Measurements from ENCODE around the gene ITM2C. TPM values are rescaled to one million over a fixed set of nuclear protein-coding genes. Genes with fewer than 3 reads are reported as not detected.

ITM2C gene
- total RNA-seq, 2 experiments from 2014 or later, result 25.4 to 26.8 TPM

GRCh38 chr2:230877759-230878598 lies 13.2 kb downstream of the ITM2C start:
- Mint-ChIP-seq H3K9me3 (no peaks in the 10 kb centered on the region), H3K4me1 (peaks cover 28% of the 10 kb centered on the region), H3K4me3 (no peak overlapping the region), H3K27me3 (peaks cover 9% of the 10 kb centered on the region), H3K27ac (peak overlapping the region; percentile 72), H3K36me3 (ENCODE audit: low read depth) (no peaks in the 10 kb centered on the region)
- DNase-seq, result peak; percentile 62
- POLR2A ChIA-PET, result interaction anchor here (0.9 to 2.0 kb wide), 4 partner anchors 12 to 175 kb away, joined by 3 to 4 read pairs (median 3); no protein-coding TSS in a partner anchor
- CTCF ChIA-PET, result interaction anchor here (0.6 to 2.1 kb wide), 11 partner anchors 10 to 175 kb away, joined by 3 to 7 read pairs (median 3); partner anchors contain the start of gene ITM2C

GRCh38 chr2:230878599-230879188 lies 14.0 kb downstream of the ITM2C start:
- ChIA-PET CTCF (interaction anchor here (0.6 to 2.1 kb wide), 8 partner anchors 10 to 174 kb away, joined by 3 to 7 read pairs (median 3); no protein-coding TSS in a partner anchor), POLR2A (interaction anchor here (0.8 to 2.0 kb wide), 3 partner anchors 13 to 106 kb away, joined by 3 to 4 read pairs (median 3); partner anchors contain the start of gene ITM2C)
- Mint-ChIP-seq H3K36me3 (ENCODE audit: low read depth) (no peaks in the 10 kb centered on the region), H3K4me3 (no peak overlapping the region), H3K4me1 (peaks cover 26% of the 10 kb centered on the region), H3K27me3 (peaks cover 12% of the 10 kb centered on the region), H3K27ac (no peak overlapping the region), H3K9me3 (no peaks in the 10 kb centered on the region)
- no peak for DNase-seq

GRCh38 chr2:230879271-230879882 lies 14.6 kb downstream of the ITM2C start:
- DNase-seq, result no peak
- Mint-ChIP-seq H3K36me3 (ENCODE audit: low read depth) (no peaks in the 10 kb centered on the region), H3K4me1 (peaks cover 26% of the 10 kb centered on the region), H3K27me3 (peaks cover 17% of the 10 kb centered on the region), H3K9me3 (no peaks in the 10 kb centered on the region), H3K4me3 (no peak overlapping the region), H3K27ac (no peak overlapping the region)
- ChIA-PET CTCF (interaction anchor here (1.3 kb wide), 1 partner anchor 174 kb away, joined by 3 read pairs; no protein-coding TSS in a partner anchor), POLR2A (interaction anchor here (0.8 to 2.0 kb wide), 2 partner anchors 15 to 105 kb away, joined by 3 to 4 read pairs; partner anchors contain the start of gene ITM2C)

GRCh38 chr2:230879891-230880290 lies 15.1 kb downstream of the ITM2C start:
- no peaks in the 10 kb centered on the region for H3K9me3 Mint-ChIP-seq
- H3K27ac Mint-ChIP-seq, result no peak overlapping the region
- CTCF ChIA-PET, result no interaction called here
- H3K4me3 Mint-ChIP-seq, result no peak overlapping the region
- no peak for DNase-seq
- no peaks in the 10 kb centered on the region for H3K36me3 Mint-ChIP-seq (ENCODE audit: low read depth)
- peaks cover 17% of the 10 kb centered on the region for H3K27me3 Mint-ChIP-seq
- H3K4me1 Mint-ChIP-seq, result peaks cover 22% of the 10 kb centered on the region
- POLR2A ChIA-PET, result interaction anchor here (2.0 kb wide), 1 partner anchor 105 kb away, joined by 4 read pairs; no protein-coding TSS in a partner anchor

- Mint-ChIP-seq H3K27ac (no peak overlapping the region), H3K9me3 (no peaks in the 10 kb centered on the region), H3K4me3 (no peak overlapping the region), H3K27me3 (peaks cover 17% of the 10 kb centered on the region), H3K4me1 (peaks cover 20% of the 10 kb centered on the region), H3K36me3 (ENCODE audit: low read depth) (no peaks in the 10 kb centered on the region)
- CTCF ChIA-PET, result interaction anchor here (0.7 to 0.9 kb wide), 2 partner anchors 106 to 362 kb away, joined by 3 to 4 read pairs; no protein-coding TSS in a partner anchor
- POLR2A ChIA-PET, result no interaction called here
- no peak for DNase-seq
Measured at GRCh38 chr2:230881840-230882239, 17.1 kb downstream of the ITM2C start.

- no peak for DNase-seq
- ChIA-PET CTCF (no interaction called here), POLR2A (interaction anchor here (1.3 kb wide), 1 partner anchor 13 kb away, joined by 3 read pairs; no protein-coding TSS in a partner anchor)
- Mint-ChIP-seq H3K4me3 (no peak overlapping the region), H3K4me1 (peaks cover 6% of the 10 kb centered on the region), H3K27ac (no peak overlapping the region), H3K9me3 (no peaks in the 10 kb centered on the region), H3K27me3 (peaks cover 22% of the 10 kb centered on the region), H3K36me3 (ENCODE audit: low read depth) (no peaks in the 10 kb centered on the region)
Measured at GRCh38 chr2:230885463-230886130, 20.9 kb downstream of the ITM2C start.

- ChIA-PET POLR2A (interaction anchor here (1.3 kb wide), 1 partner anchor 14 kb away, joined by 3 read pairs; no protein-coding TSS in a partner anchor), CTCF (no interaction called here)
- no peak for DNase-seq
Measured at GRCh38 chr2:230886206-230886605, 21.5 kb downstream of the ITM2C start.

GRCh38 chr2:230886671-230887071 lies 21.9 kb downstream of the ITM2C start:
- POLR2A ChIA-PET, result interaction anchor here (1.3 kb wide), 1 partner anchor 14 kb away, joined by 3 read pairs; no protein-coding TSS in a partner anchor
- DNase-seq, result no peak
- Mint-ChIP-seq H3K4me1 (peaks cover 6% of the 10 kb centered on the region), H3K36me3 (ENCODE audit: low read depth) (no peaks in the 10 kb centered on the region), H3K27ac (no peak overlapping the region), H3K27me3 (peaks cover 28% of the 10 kb centered on the region), H3K9me3 (no peaks in the 10 kb centered on the region), H3K4me3 (no peak overlapping the region)
- CTCF ChIA-PET, result no interaction called here

More at GRCh38 chr2:230886206-230886605, 21.5 kb downstream of the ITM2C start:
- Mint-ChIP-seq H3K36me3 (ENCODE audit: low read depth) (no peaks in the 10 kb centered on the region), H3K27me3 (peaks cover 24% of the 10 kb centered on the region), H3K4me3 (no peak overlapping the region), H3K9me3 (no peaks in the 10 kb centered on the region), H3K4me1 (peaks cover 6% of the 10 kb centered on the region), H3K27ac (no peak overlapping the region)

GRCh38 chr2:230887342-230887741 lies 22.6 kb downstream of the ITM2C start:
- ChIA-PET POLR2A (no interaction called here), CTCF (no interaction called here)
- Mint-ChIP-seq H3K27ac (no peak overlapping the region), H3K36me3 (ENCODE audit: low read depth) (no peaks in the 10 kb centered on the region), H3K9me3 (no peaks in the 10 kb centered on the region), H3K27me3 (peaks cover 25% of the 10 kb centered on the region), H3K4me3 (no peak overlapping the region), H3K4me1 (peaks cover 6% of the 10 kb centered on the region)
- DNase-seq, result no peak

GRCh38 chr2:230888824-230889400 lies 24.2 kb downstream of the ITM2C start:
- H3K4me1 Mint-ChIP-seq, result peaks cover 6% of the 10 kb centered on the region
- ChIA-PET CTCF (interaction anchor here (0.6 to 0.9 kb wide), 3 partner anchors 11 to 155 kb away, joined by 3 to 4 read pairs (median 3); no protein-coding TSS in a partner anchor), POLR2A (no interaction called here)
- no peak overlapping the region for H3K4me3 Mint-ChIP-seq
- H3K9me3 Mint-ChIP-seq, result no peaks in the 10 kb centered on the region
- peaks cover 25% of the 10 kb centered on the region for H3K27me3 Mint-ChIP-seq
- H3K27ac Mint-ChIP-seq, result no peak overlapping the region
- DNase-seq, result no peak
- no peaks in the 10 kb centered on the region for H3K36me3 Mint-ChIP-seq (ENCODE audit: low read depth)

- POLR2A ChIA-PET, result no interaction called here
Measured at GRCh38 chr2:230889911-230890601, 25.3 kb downstream of the ITM2C start.

More at GRCh38 chr2:230889911-230890601, 25.3 kb downstream of the ITM2C start:
- no peak overlapping the region for H3K4me3 Mint-ChIP-seq
- DNase-seq, result no peak
- H3K4me1 Mint-ChIP-seq, result peaks cover 13% of the 10 kb centered on the region
- CTCF ChIA-PET, result interaction anchor here (0.9 kb wide), 1 partner anchor 66 kb away, joined by 3 read pairs; no protein-coding TSS in a partner anchor
- H3K27me3 Mint-ChIP-seq, result peaks cover 25% of the 10 kb centered on the region
- H3K36me3 Mint-ChIP-seq (ENCODE audit: low read depth), result no peaks in the 10 kb centered on the region
- H3K9me3 Mint-ChIP-seq, result no peaks in the 10 kb centered on the region
- no peak overlapping the region for H3K27ac Mint-ChIP-seq
